Nephron (organoid): ENCODE results near the gene NKD2.

Experiments used
- H3K27ac Mint-ChIP-seq, 3 experiments: 2 replicates each; pipeline ENCODE4 v1.8.0; 2020; ENCODE audit warnings: mixed read lengths in 3 of 3, mild to moderate bottlenecking in 2 of 3, moderate library complexity in 1 of 3
- H3K27me3 Mint-ChIP-seq: 2 replicates; pipeline ENCODE4 v1.8.0; 2021; ENCODE audit warnings: low read depth, mild to moderate bottlenecking, moderate library complexity, mixed read lengths
- H3K36me3 Mint-ChIP-seq: 2 replicates; pipeline ENCODE4 v1.8.0; 2020; ENCODE audit warnings: low read depth, mixed read lengths
- H3K4me1 Mint-ChIP-seq: 2 replicates; pipeline ENCODE4 v1.8.0; 2020; ENCODE audit warnings: mixed read lengths
- H3K4me3 Mint-ChIP-seq, 3 experiments: 2 replicates each; pipeline ENCODE4 v1.8.0; 2020; ENCODE audit warnings: mild to moderate bottlenecking in 3 of 3, mixed read lengths in 3 of 3, moderate library complexity in 2 of 3
- H3K9me3 Mint-ChIP-seq: 2 replicates; pipeline ENCODE4 v1.8.0; 2020; ENCODE audit warnings: mixed read lengths
- CTCF ChIP-seq, 3 experiments: fragments of 200-600 bp; sonication (generic); IDR thresholded peaks; one replicate each; pipeline ENCODE4 v1.5.0; 2021; ENCODE audit warnings: antibody characterized with exemption in 3 of 3; ENCODE audit not compliant: unreplicated experiment in 3 of 3

The NKD2 gene

GRCh38 chr5:1034421-1034905 is 25.9 kb downstream of the NKD2 start:
- TF ChIP-seq CTCF (IDR thresholded peaks at IDR 0.05; ENCODE audit: unreplicated experiment in 3 of 3), result no peak
- H3K4me1 Mint-ChIP-seq, result peaks cover 4% of the 10 kb centered on the region
- H3K27ac Mint-ChIP-seq, result peak overlapping the region in 1 of 3 experiments; percentile 28
- no peaks in the 10 kb centered on the region for H3K9me3 Mint-ChIP-seq
- H3K36me3 Mint-ChIP-seq, result peaks cover 10% of the 10 kb centered on the region
- peaks cover 5% of the 10 kb centered on the region for H3K27me3 Mint-ChIP-seq
- H3K4me3 Mint-ChIP-seq, result no peak overlapping the region

GRCh38 chr5:1034986-1035385 is 26.4 kb downstream of the NKD2 start:
- Mint-ChIP-seq H3K9me3 (no peaks in the 10 kb centered on the region), H3K27me3 (peaks cover 5% of the 10 kb centered on the region), H3K4me3 (no peak overlapping the region), H3K36me3 (peaks cover 10% of the 10 kb centered on the region), H3K27ac (peak overlapping the region in 1 of 3 experiments; percentile 28), H3K4me1 (no peaks in the 10 kb centered on the region)
- TF ChIP-seq CTCF (IDR thresholded peaks at IDR 0.05; ENCODE audit: unreplicated experiment in 3 of 3), result no peak

GRCh38 chr5:1035421-1036405 is 27.1 kb downstream of the NKD2 start:
- no peaks in the 10 kb centered on the region for H3K4me1 Mint-ChIP-seq
- H3K27ac Mint-ChIP-seq, result no peak overlapping the region
- H3K27me3 Mint-ChIP-seq, result peaks cover 5% of the 10 kb centered on the region
- peaks cover 14% of the 10 kb centered on the region for H3K36me3 Mint-ChIP-seq
- no peak for TF ChIP-seq CTCF (IDR thresholded peaks at IDR 0.05; ENCODE audit: unreplicated experiment in 3 of 3)
- no peak overlapping the region for H3K4me3 Mint-ChIP-seq
- H3K9me3 Mint-ChIP-seq, result no peaks in the 10 kb centered on the region

- TF ChIP-seq CTCF (IDR thresholded peaks at IDR 0.05; ENCODE audit: unreplicated experiment in 3 of 3), result no peak
- H3K27ac Mint-ChIP-seq, result peak overlapping the region in 1 of 3 experiments; percentile 48
- no peaks in the 10 kb centered on the region for H3K9me3 Mint-ChIP-seq
- no peak overlapping the region for H3K4me3 Mint-ChIP-seq
- peaks cover 14% of the 10 kb centered on the region for H3K36me3 Mint-ChIP-seq
- H3K27me3 Mint-ChIP-seq, result peaks cover 5% of the 10 kb centered on the region
- no peaks in the 10 kb centered on the region for H3K4me1 Mint-ChIP-seq
Measured at GRCh38 chr5:1036504-1037122, 28.0 kb downstream of the NKD2 start.

GRCh38 chr5:1037123-1037670 is 28.6 kb downstream of the NKD2 start:
- no peaks in the 10 kb centered on the region for H3K4me1 Mint-ChIP-seq
- no peak overlapping the region for H3K4me3 Mint-ChIP-seq

More at GRCh38 chr5:1037123-1037670, 28.6 kb downstream of the NKD2 start:
- peaks cover 5% of the 10 kb centered on the region for H3K27me3 Mint-ChIP-seq
- no peak for TF ChIP-seq CTCF (IDR thresholded peaks at IDR 0.05; ENCODE audit: unreplicated experiment in 3 of 3)
- no peak overlapping the region for H3K27ac Mint-ChIP-seq
- H3K9me3 Mint-ChIP-seq, result no peaks in the 10 kb centered on the region
- peaks cover 14% of the 10 kb centered on the region for H3K36me3 Mint-ChIP-seq
